Jurkat, Clone E6-1 (cell line): ENCODE data around the gene RAMP3.
"Not testable (repeated sequence)": the region's sequence is repeated elsewhere in the genome, so short reads cannot be mapped to it uniquely, and the experiment has no call there.

ENCODE experiments used
- DNase-seq: peaks from one replicate; pipeline ENCODE4 v3.0.0-alpha.2; 2011; ENCODE audit warnings: low read depth, low spot score
- H3K4me3 ChIP-seq: 2 replicates; pipeline ENCODE4 v1.5.1; 2011; ENCODE audit warnings: mild to moderate bottlenecking, low read length, control low read depth, moderate library complexity

Gene RAMP3

GRCh38 chr7:45153233-45153632 is 4.4 kb upstream of the RAMP3 start:
- no peak for DNase-seq
- H3K4me3 ChIP-seq, result no peak overlapping the region

DNA sequence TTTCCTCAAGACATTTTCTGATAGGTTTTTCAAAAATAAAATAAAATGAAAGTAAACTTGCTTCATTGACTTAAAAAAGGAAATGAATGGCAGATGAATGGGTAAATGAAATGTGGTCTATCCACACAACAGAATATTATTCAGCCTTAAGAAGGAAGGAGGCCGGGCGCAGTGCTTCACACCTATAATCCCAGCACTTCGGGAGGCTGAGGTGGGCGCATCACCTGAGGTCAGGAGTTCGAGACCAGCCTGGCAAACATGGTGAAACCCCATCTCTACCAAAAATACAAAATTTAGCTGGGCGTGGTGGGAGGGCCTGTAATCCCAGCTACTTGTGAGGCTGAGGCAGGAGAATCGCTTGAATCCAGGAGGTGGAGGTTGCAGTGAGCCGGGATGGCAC is 3.7 kb upstream of the RAMP3 start:
- not testable (repeated sequence) for DNase-seq, H3K4me3 ChIP-seq

DNA sequence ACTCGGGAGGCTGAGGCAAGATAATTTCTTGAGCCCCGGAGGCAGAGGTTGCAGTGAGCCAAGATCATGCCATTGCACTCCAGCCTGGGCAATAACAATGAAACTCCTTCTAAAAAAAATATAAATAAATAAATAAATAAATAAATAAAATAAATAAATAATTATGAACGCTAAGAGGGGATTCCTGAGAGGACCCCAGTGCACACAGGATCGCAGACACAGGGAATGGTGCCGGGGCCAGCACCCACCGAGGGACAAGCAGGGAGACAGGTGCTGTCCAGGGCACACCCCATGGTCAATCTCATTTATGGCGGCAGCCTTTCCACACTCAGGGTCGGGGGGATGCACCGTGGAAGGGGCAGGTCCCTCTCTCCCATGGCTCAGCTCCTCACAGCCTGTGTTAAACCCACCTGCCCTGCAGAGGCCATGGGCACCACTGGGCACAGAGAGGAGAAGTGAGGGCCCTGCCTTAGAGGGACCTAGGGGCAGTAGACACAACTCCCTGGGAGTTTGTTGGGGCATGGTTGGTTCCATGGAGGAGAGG is 2.2 kb upstream of the RAMP3 start:
- no peak overlapping the region for H3K4me3 ChIP-seq
- DNase-seq, result no peak

DNA sequence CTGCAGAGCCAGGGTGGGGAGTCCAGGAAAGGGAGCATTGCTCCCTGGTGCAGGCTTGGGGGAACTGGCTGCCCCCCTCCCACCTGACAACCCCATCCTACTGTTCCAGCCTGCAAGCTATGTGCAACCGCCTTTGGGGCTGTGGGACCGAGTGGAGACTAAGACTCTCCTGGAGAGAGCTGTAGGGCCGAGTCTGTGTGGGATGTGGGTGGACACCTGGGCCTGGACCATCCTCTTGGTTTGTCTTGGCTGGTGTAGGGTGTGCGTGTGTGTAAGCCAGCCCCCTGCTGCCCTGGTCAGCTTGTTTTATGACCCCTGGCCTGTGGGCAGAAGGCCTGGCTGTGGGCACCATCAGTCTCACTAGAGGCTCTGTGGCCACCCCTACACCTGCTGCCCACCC is 1.6 kb upstream of the RAMP3 start:
- no peak for DNase-seq

GRCh38 chr7:45156516-45157272 is 897 bp upstream of the RAMP3 start:
- DNase-seq, result no peak
- no peak overlapping the region for H3K4me3 ChIP-seq

More for the DNA sequence above, 1.6 kb upstream of the RAMP3 start:
- H3K4me3 ChIP-seq, result no peak overlapping the region

- no peak for DNase-seq
Measured at GRCh38 chr7:45157286-45157652, 322 bp upstream of the RAMP3 start.

DNA sequence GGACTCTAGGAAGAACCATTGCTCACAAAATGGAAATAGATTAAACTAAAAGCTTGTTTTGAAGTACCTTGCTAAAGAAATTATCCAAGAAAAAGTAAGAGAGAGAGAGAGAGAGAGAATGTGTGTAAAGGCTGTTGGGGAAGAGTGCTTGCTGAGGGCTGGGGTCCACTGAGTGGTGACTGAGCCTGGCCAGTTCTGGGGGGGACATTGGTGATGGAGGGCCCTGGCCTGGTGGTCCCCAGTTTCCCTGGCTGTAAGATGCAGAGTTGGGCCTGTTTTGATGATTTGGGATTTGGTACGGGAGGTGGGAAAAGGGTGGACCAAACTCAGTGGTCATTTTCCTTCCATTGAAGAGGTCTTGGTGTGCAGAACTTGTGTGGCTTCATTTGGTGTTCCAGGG is 880 bp downstream of the RAMP3 start:
- DNase-seq, result no peak
- H3K4me3 ChIP-seq, result no peak overlapping the region

More at GRCh38 chr7:45157286-45157652, 322 bp upstream of the RAMP3 start:
- H3K4me3 ChIP-seq, result no peak overlapping the region

- H3K4me3 ChIP-seq, result no peak overlapping the region
- no peak for DNase-seq
Measured at GRCh38 chr7:45159296-45159695, 1.7 kb downstream of the RAMP3 start.

DNA sequence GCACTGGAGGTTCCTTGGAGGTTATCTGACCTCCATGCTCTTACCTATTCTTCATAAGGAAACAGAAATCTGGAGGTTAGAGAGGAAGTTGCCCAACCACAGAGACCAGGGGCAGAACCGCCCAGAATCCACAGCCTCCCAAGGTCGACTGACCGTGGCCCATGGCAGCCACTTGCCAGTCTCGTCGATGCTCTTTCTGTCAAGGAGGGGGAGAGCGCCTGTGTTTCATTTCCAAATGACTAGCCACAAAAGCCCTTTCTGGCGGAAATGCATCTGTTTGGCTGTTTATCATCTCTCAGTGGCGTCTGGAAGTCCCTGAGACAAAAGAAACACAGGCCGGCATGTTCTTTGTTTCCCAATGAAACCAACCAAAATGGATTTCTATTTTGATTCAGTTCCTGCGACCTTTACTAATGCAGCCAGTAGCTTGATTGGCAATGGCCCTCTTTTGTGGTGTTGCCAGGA is 2.9 kb downstream of the RAMP3 start:
- no peak overlapping the region for H3K4me3 ChIP-seq
- no peak for DNase-seq

- no peak for DNase-seq
- H3K4me3 ChIP-seq, result no peak overlapping the region
Measured at GRCh38 chr7:45161138-45161537, 3.5 kb downstream of the RAMP3 start.

- H3K4me3 ChIP-seq, result no peak overlapping the region
- no peak for DNase-seq
Measured at GRCh38 chr7:45161842-45162241, 4.3 kb downstream of the RAMP3 start.

- no peak overlapping the region for H3K4me3 ChIP-seq
- DNase-seq, result no peak
Measured at GRCh38 chr7:45162311-45162845, 4.8 kb downstream of the RAMP3 start.

GRCh38 chr7:45162943-45163691 is 5.5 kb downstream of the RAMP3 start:
- no peak for DNase-seq

DNA sequence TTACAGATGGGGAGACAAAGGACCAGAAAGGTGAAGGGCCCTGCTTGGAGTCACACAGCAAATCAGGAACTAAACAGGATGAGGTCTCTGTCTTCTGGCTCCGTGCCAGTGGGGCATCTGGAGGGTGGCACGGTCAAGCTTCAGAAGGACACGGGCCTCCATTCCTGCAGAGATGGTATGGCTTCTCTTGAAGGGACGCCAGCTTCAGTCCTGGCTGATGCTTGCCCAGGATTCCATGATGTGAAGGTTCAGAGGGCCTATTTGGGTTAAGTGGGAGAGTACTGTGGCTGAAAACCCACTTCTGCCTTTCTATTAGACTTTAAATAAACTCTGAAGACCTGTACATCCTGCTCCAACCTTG is 6.1 kb downstream of the RAMP3 start:
- no peak for DNase-seq

More at GRCh38 chr7:45162943-45163691, 5.5 kb downstream of the RAMP3 start:
- no peak overlapping the region for H3K4me3 ChIP-seq

GRCh38 chr7:45164271-45164670 is 6.7 kb downstream of the RAMP3 start:
- DNase-seq, H3K4me3 ChIP-seq: not testable (repeated sequence)

More for the DNA sequence above, 6.1 kb downstream of the RAMP3 start:
- H3K4me3 ChIP-seq, result no peak overlapping the region

- no peak overlapping the region for H3K4me3 ChIP-seq
- DNase-seq, result no peak
Measured at GRCh38 chr7:45165857-45166256, 8.3 kb downstream of the RAMP3 start.

GRCh38 chr7:45171946-45172345 is 14.4 kb downstream of the RAMP3 start:
- no peak overlapping the region for H3K4me3 ChIP-seq
- no peak for DNase-seq

- no peak overlapping the region for H3K4me3 ChIP-seq
- no peak for DNase-seq
Measured at GRCh38 chr7:45173596-45174327, 16.2 kb downstream of the RAMP3 start.

GRCh38 chr7:45174328-45174610 is 16.7 kb downstream of the RAMP3 start:
- DNase-seq, result no peak

More at GRCh38 chr7:45174328-45174610, 16.7 kb downstream of the RAMP3 start:
- no peak overlapping the region for H3K4me3 ChIP-seq
